Measurements from ENCODE around the gene THAP3.
A peak's percentile ranks its signal among the peaks of the same experiment; 100 is the strongest.

The THAP3 gene, protein sequence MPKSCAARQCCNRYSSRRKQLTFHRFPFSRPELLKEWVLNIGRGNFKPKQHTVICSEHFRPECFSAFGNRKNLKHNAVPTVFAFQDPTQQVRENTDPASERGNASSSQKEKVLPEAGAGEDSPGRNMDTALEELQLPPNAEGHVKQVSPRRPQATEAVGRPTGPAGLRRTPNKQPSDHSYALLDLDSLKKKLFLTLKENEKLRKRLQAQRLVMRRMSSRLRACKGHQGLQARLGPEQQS

GRCh38 chr1:6624710-6625583 is at the start of gene THAP3:
TSS of gene THAP3 (plus strand) at chr1:6624868. CDS start at chr1:6625219, 351 bp downstream.
- DNase-seq: peak; percentile 53

- DNase-seq: no peak
These were observed 46.7 kb upstream of the THAP3 start for GRCh38 chr1:6577831-6578525.

- DNase-seq: no peak
These were observed 45.9 kb upstream of the THAP3 start for GRCh38 chr1:6578624-6579373.

DNA sequence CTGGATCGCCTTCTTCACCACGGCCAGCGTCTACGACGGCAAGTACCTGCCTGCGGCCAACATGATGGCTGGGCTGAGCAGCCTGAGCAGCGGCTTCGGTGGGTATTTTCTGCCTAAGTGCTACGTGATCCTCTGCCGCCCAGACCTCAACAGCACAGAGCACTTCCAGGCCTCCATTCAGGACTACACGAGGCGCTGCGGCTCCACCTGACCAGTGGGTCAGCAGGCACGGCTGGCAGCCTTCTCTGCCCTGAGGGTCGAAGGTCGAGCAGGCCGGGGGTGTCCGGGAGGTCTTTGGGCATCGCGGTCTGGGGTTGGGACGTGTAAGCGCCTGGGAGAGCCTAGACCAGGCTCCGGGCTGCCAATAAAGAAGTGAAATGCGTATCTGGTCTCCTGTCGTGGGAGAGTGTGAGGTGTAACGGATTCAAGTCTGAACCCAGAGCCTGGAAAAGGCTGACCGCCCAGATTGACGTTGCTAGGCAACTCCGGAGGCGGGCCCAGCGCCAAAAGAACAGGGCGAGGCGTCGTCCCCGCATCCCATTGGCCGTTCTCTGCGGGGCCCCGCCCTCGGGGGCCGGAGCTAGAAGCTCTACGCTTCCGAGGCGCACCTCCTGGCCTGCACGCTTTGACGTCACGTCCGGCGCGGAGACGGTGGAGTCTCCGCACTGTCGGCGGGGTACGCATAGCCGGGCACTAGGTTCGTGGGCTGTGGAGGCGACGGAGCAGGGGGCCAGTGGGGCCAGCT is 45.1 kb upstream of the THAP3 start, which contains the start of gene ZBTB48:
ZBTB48 (plus strand) TSS at position 621 of the 745 bp plus-strand sequence. CDS start 616 bp downstream, outside the sequence.
- DNase-seq: peak; percentile 93

- DNase-seq: no peak
These were observed 44.5 kb upstream of the THAP3 start for GRCh38 chr1:6580119-6580592.

GRCh38 chr1:6580593-6581409 is 43.9 kb upstream of the THAP3 start:
- DNase-seq: no peak

GRCh38 chr1:6581561-6582305 is 42.9 kb upstream of the THAP3 start:
- DNase-seq: no peak

DNA sequence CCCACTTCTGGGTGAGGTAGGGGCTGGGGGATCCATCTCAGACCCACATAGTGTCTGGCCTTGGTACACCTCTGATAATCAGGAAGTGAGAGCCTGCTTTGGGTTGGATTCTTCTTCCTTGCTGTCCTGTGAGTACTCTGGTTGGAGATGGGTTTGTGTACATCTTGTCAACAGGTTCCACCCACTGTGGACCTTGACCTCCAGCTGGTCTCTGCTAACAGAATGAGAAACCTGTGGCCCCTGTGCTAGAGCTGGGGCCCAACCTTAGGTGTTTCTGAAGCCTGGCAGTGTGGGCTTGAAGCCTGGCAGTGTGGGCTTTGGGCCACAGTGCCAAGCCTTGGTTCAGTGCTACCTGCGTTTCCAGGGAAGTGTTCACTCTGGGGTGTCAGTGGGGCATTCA is 42.3 kb upstream of the THAP3 start:
- DNase-seq: no peak

DNA sequence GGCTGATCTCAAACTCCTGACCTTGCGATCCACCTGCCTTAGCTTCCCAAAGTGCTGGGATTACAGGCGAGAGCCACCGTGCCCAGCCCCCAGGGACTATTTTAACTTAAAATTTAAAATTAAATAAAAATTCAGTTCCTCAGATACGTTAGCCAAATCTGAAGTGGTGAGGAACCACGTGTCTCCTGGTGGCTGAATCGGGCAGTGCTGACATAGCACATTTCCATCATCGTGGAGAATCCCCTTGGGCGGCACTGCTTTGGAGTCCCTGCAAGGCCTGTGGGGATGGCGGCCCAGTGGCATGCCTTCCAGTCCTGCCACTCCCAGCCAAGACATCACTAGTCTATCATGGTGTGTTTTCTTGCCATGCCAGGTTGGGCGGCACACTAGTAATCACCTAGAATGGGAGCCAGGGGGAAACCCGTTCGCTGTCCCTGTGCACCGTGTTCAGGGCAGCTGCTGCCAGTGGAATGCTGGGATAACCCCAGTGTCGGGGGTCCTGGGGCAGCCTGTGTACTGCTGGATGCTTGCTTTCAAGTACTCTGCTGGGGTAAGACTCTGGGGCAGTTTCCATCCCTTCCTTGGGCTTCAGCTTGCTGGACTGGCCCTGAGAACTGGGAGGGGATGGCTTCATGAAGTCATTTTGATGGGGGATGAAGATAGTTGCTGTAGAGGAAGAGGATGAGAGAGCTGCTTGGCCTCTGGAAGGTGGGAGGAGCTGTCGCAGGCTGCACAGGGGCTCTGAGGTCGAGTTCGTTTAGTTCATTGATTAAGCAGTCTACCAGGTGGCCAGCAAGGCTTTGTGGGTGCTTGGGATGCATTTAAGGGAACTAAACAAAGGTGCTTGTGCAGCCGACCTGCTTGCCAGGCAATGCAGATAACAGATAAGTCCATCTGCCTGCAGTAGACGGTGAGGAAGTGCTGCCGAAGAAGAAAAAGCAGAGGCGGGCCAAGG is 40.3 kb upstream of the THAP3 start:
- DNase-seq: no peak

- DNase-seq: no peak
These were observed 39.5 kb upstream of the THAP3 start for GRCh38 chr1:6585081-6585722.

DNA sequence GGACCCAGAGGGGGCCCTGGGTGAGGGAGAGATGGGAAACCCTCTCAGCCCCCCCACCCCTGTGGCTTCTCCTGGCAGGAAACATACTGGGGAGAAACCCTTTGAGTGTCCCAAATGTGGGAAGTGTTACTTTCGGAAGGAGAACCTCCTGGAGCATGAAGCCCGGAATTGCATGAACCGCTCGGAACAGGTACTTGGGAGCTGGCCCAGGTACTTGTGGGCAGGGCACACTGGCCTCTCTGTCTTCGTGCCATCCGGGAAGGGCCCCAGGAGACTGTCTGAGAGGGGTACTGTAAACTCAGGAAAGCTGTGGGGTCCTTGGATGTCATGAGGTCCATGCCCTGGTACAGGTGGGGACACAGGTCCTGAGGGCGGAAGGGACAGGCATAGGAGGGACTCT is 38.8 kb upstream of the THAP3 start:
- DNase-seq: no peak

DNA sequence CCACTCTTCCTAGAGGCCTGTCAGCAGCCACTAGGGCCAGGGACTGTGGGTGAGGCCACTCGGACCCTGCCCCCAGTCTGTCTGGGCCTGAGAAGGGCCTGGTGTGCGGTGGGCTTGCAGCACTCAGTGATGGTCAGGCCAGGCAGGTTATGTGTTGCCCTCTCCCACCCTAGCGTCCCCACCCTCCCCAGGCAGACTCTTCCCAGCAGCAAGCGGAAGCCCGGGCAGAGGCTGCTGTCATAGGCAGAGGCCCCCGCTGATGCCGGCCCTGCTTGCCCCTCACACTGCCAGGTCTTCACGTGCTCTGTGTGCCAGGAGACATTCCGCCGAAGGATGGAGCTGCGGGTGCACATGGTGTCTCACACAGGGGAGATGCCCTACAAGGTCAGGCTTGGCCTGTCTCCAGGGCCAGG is 38.3 kb upstream of the THAP3 start:
- DNase-seq: no peak

GRCh38 chr1:6587261-6588005 is 37.2 kb upstream of the THAP3 start:
- no peak for DNase-seq

- DNase-seq: no peak
These were observed 36.4 kb upstream of the THAP3 start for GRCh38 chr1:6588128-6588892.

GRCh38 chr1:6588893-6589520 is 35.7 kb upstream of the THAP3 start:
- DNase-seq: no peak

DNA sequence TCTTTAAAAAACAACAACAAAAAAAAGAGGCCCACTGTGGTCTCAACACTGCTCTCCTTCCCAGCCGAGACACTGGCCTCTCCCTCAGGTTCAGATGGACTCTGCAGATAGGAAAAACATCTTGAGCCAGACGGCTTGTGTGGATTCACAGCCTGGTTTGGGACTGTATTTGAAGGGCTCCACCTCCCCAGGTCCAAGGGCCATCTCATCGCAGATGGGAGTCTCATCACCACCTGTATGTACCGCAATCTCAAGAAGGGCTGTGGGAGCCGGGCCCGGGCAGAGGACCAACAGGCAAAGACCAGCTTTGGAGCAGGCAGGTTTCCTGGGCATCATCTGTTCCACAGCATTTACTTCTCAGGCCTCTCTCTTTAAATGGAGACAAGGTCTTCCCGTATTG is 34.6 kb upstream of the THAP3 start:
- no peak for DNase-seq

Measured in DMS 273 treated with DMSO at 0.1 percent for 48 hours (cell line).